ENCODE measurements around the gene SERPINB6.
"Not testable (repeated sequence)": the region's sequence is repeated elsewhere in the genome, so short reads cannot be mapped to it uniquely, and the experiment has no call there.

SERPINB6 gene

GRCh38 chr6:2971420-2972218, at the start of gene SERPINB6:
SERPINB6 (minus strand) TSS chr6:2971567; CDS start chr6:2959332, 12,235 bp downstream.
- FAIRE-seq: no peak

- no peak for FAIRE-seq
These were observed 48.5 kb upstream of the SERPINB6 start for GRCh38 chr6:3019749-3020320.

- FAIRE-seq: no peak
These were observed 47.7 kb upstream of the SERPINB6 start for GRCh38 chr6:3019065-3019464.

GRCh38 chr6:3017304-3017703, 45.9 kb upstream of the SERPINB6 start:
- FAIRE-seq: no peak

- FAIRE-seq: no peak
These were observed 45.3 kb upstream of the SERPINB6 start for GRCh38 chr6:3016473-3017280.

GRCh38 chr6:3015144-3015543, 43.8 kb upstream of the SERPINB6 start:
- no peak for FAIRE-seq

GRCh38 chr6:3014675-3015066, 43.3 kb upstream of the SERPINB6 start:
- no peak for FAIRE-seq

- FAIRE-seq: no peak
These were observed 42.7 kb upstream of the SERPINB6 start for GRCh38 chr6:3013901-3014674.

GRCh38 chr6:3013486-3013885, 42.1 kb upstream of the SERPINB6 start:
- FAIRE-seq: no peak

- no peak for FAIRE-seq
These were observed 40.2 kb upstream of the SERPINB6 start for GRCh38 chr6:3011592-3011991.

- FAIRE-seq: no peak
These were observed 39.8 kb upstream of the SERPINB6 start for GRCh38 chr6:3011158-3011557.

- FAIRE-seq: no peak
These were observed 38.6 kb upstream of the SERPINB6 start for GRCh38 chr6:3009930-3010329.

GRCh38 chr6:3008712-3009265, 37.4 kb upstream of the SERPINB6 start:
- not testable (repeated sequence) for FAIRE-seq

- no peak for FAIRE-seq
These were observed 36.2 kb upstream of the SERPINB6 start for GRCh38 chr6:3007571-3007970.

GRCh38 chr6:3006476-3006875, 35.1 kb upstream of the SERPINB6 start:
- no peak for FAIRE-seq

- FAIRE-seq: no peak
These were observed 34.5 kb upstream of the SERPINB6 start for GRCh38 chr6:3005874-3006273.

- no peak for FAIRE-seq
These were observed 33.7 kb upstream of the SERPINB6 start for GRCh38 chr6:3005077-3005476.

- not testable (repeated sequence) for FAIRE-seq
These were observed 31.9 kb upstream of the SERPINB6 start for GRCh38 chr6:3003226-3003625.

- no peak for FAIRE-seq
These were observed 30.5 kb upstream of the SERPINB6 start for GRCh38 chr6:3001773-3002293.

GRCh38 chr6:3001146-3001772, 29.9 kb upstream of the SERPINB6 start:
- FAIRE-seq: no peak
